Measurements from ENCODE around the gene PRPF18. TPM values are rescaled to one million over a fixed set of nuclear protein-coding genes. Genes with fewer than 3 reads are reported as not detected.

PRPF18 gene
- total and polyA plus RNA-seq, 8 donors, result 9.8 to 51.8 (median 21.7) TPM

DNA sequence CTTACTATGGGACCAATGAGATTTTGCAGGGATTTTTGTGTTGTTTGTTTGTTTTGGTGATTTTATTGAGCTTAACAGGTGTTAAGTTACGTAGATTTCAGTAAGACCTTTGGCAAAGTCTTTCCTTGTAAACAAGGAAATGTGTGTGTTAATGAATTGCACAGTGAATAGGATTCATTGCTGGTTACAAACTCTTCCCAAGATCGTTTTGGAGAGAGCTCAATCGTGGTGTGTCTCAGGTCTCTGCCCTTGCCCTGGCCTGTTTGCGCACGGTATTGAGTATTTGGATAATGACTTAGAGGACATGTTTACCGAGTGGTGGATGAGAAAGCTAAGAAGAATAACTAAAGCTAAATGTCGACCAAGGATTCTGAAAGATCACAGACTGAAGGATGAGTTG lies 41.9 kb downstream of the PRPF18 start:
- Histone ChIP-seq H3K27me3 (no peaks in the 10 kb centered on the region), H3K4me3 (no peak overlapping the region), H3K27ac (no peak overlapping the region), H3K4me1 (peaks cover 0 to 34% (median 16%) of the 10 kb centered on the region in 4 donors), H3K36me3 (peaks cover 5 to 44% (median 38%) of the 10 kb centered on the region in 4 donors), H3K9me3 (no peaks in the 10 kb centered on the region)
- no peak for DNase-seq
- intact Hi-C loops (cut with DNase I; ENCODE audit: low total_unique reads), result no loop called here
- TF ChIP-seq POLR2AphosphoS5 (IDR thresholded peaks at IDR 0.05) (no peak), POLR2A (IDR thresholded peaks at IDR 0.05) (no peak), EP300 (IDR thresholded peaks at IDR 0.05) (no peak), CTCF (IDR thresholded peaks at IDR 0.05) (no peak)
- 46 to 67% (median 59%) methylated on average over 6 to 7 of the region's 7 CpGs for WGBS, 5 donors

DNA sequence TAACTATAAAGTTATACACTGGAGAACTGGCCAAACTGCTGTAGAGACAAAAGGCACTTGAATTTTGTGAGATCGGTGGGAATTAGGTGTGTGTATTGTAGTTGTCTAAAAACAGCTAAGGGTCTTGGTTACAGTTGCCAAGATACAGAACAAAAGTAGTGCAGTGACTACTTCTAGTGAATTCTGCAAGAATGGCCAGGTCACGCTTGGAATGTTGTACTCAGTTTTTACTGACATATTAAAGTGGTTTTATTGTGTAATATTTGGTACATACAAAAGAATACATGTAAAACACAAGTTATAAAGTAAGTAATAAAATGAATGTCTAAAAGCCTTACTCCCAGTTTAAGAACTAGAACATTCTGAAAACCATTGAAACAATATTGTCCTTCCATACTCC lies 42.4 kb downstream of the PRPF18 start:
- DNase-seq, result no peak
- peaks cover 5 to 40% (median 34%) of the 10 kb centered on the region in 4 donors for H3K36me3 ChIP-seq
- H3K27me3 ChIP-seq, result no peaks in the 10 kb centered on the region
- 76 to 84% (median 79%) methylated on average over 2 of the region's 2 CpGs for WGBS, 5 donors
- H3K27ac ChIP-seq, result no peak overlapping the region
- no peak for TF ChIP-seq EP300 (IDR thresholded peaks at IDR 0.05)
- no peak for TF ChIP-seq POLR2A (IDR thresholded peaks at IDR 0.05)
- TF ChIP-seq POLR2AphosphoS5 (IDR thresholded peaks at IDR 0.05), result no peak
- TF ChIP-seq CTCF (IDR thresholded peaks at IDR 0.05), result no peak
- H3K4me1 ChIP-seq, result peaks cover 0 to 38% (median 17%) of the 10 kb centered on the region in 4 donors
- no peak overlapping the region for H3K4me3 ChIP-seq
- intact Hi-C loops (cut with DNase I; ENCODE audit: low total_unique reads), result no loop called here
- H3K9me3 ChIP-seq, result no peaks in the 10 kb centered on the region

GRCh38 chr10:13630231-13630630 lies 43.5 kb downstream of the PRPF18 start:
- H3K9me3 ChIP-seq, result no peaks in the 10 kb centered on the region
- no peak for TF ChIP-seq EP300 (IDR thresholded peaks at IDR 0.05)
- no peak for TF ChIP-seq CTCF (IDR thresholded peaks at IDR 0.05)
- no peak for TF ChIP-seq POLR2A (IDR thresholded peaks at IDR 0.05)
- TF ChIP-seq POLR2AphosphoS5 (IDR thresholded peaks at IDR 0.05), result no peak
- H3K4me1 ChIP-seq, result peaks cover 0 to 50% (median 17%) of the 10 kb centered on the region in 4 donors
- DNase-seq, result peak in 1 of 2 donors; percentile 28
- no peak overlapping the region for H3K4me3 ChIP-seq
- intact Hi-C loops (cut with DNase I; ENCODE audit: low total_unique reads), result no loop called here
- H3K27me3 ChIP-seq, result no peaks in the 10 kb centered on the region
- H3K36me3 ChIP-seq, result peaks cover 5 to 39% (median 32%) of the 10 kb centered on the region in 4 donors
- no peak overlapping the region for H3K27ac ChIP-seq

DNA sequence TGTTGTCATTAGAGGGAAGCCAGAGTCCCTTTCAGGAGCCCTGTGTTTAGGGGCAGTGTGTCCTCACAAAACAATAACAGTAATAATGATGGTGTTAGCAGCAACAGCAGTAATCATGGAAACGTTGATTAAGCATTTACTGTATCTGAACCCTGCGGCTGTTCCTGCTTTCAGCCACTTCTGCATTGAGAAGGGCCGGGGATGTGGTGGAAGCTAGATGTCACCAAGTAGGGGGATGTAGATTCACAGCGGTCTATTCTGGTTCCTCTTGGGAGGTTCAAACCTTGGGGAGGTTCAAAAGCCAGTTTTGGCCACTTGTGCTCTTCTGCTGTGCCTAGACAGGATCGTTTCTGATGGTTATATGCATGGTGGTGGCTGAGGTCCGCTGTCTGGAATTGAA lies 44.8 kb downstream of the PRPF18 start:
- peaks cover 5 to 34% (median 28%) of the 10 kb centered on the region in 4 donors for H3K36me3 ChIP-seq
- no peak for TF ChIP-seq POLR2A (IDR thresholded peaks at IDR 0.05)
- TF ChIP-seq POLR2AphosphoS5 (IDR thresholded peaks at IDR 0.05), result no peak
- no peak for TF ChIP-seq EP300 (IDR thresholded peaks at IDR 0.05)
- TF ChIP-seq CTCF (IDR thresholded peaks at IDR 0.05), result no peak
- H3K9me3 ChIP-seq, result no peaks in the 10 kb centered on the region
- H3K27ac ChIP-seq, result peak overlapping the region in 1 of 5 donors; percentile 85
- H3K27me3 ChIP-seq, result no peaks in the 10 kb centered on the region
- H3K4me1 ChIP-seq, result peaks cover 0 to 50% (median 17%) of the 10 kb centered on the region in 4 donors
- no peak overlapping the region for H3K4me3 ChIP-seq
- 90 to 95% (median 93%) methylated on average over 6 of the region's 6 CpGs for WGBS, 5 donors
- intact Hi-C loops (cut with DNase I; ENCODE audit: low total_unique reads), result no loop called here
- DNase-seq, result no peak

All from stomach (tissue), 9 donors.